Kidney (tissue), 14 donors: ENCODE data around the gene CHAD. TPM values are rescaled to one million over a fixed set of nuclear protein-coding genes. Genes with fewer than 3 reads are reported as not detected.

Source experiments
- DNase-seq, 5 donors: peaks; one replicate each; pipeline ENCODE4 v3.0.0-alpha.2; 2013 to 2020
- FAIRE-seq: peaks from 2 replicates; lab custom pipeline; 2012; peaks lifted over from hg19 to GRCh38; lab: Jason Lieb, UNC
- H3K27ac ChIP-seq, 2 donors: one replicate each; pipeline ENCODE4 v1.7.0; 2013; ENCODE audit warnings: low read depth in 2 of 2, low read length in 2 of 2, inconsistent platforms in 1 of 2
- H3K27me3 ChIP-seq: one replicate; pipeline ENCODE4 v1.7.1; 2013; ENCODE audit warnings: low read length, inconsistent platforms; ENCODE audit not compliant: control insufficient read depth, insufficient read depth
- H3K36me3 ChIP-seq, 3 donors: one replicate each; pipeline versions ENCODE4 v1.7.0 to v1.7.1; 2013; ENCODE audit warnings: low read length in 3 of 3, control low read depth in 1 of 3, inconsistent platforms in 1 of 3; ENCODE audit not compliant: insufficient read depth in 3 of 3, control insufficient read depth in 2 of 3
- H3K4me1 ChIP-seq, 3 donors: one replicate each; pipeline versions ENCODE4 v1.7.0 to v1.7.1; 2013; ENCODE audit warnings: low read length in 3 of 3, inconsistent platforms in 1 of 3, low read depth in 1 of 3; ENCODE audit not compliant: control insufficient read depth in 2 of 3, insufficient read depth in 2 of 3
- H3K4me3 ChIP-seq, 3 donors: one replicate each; pipeline versions ENCODE4 v1.7.0 to v1.8.1; 2013; ENCODE audit warnings: low read length in 3 of 3, control low read depth in 1 of 3, inconsistent platforms in 1 of 3
- H3K9ac ChIP-seq, 3 donors: one replicate each; pipeline versions ENCODE4 v1.7.0 to v1.7.1; 2013; ENCODE audit warnings: low read length in 3 of 3, control low read depth in 1 of 3, inconsistent platforms in 1 of 3
- H3K9me3 ChIP-seq, 3 donors: one replicate each; pipeline versions ENCODE4 v1.7.0 to v1.7.1; 2013; ENCODE audit warnings: low read length in 3 of 3, control low read depth in 1 of 3, inconsistent platforms in 1 of 3; ENCODE audit not compliant: control insufficient read depth in 2 of 3, insufficient read depth in 1 of 3
- intact Hi-C: fragments of 100-400 bp; cut with DNase I; formaldehyde crosslinking; loops from one replicate; pipeline ENCODE4 v1.11.1; 2022
- polyA plus RNA-seq: library from polyadenylated mRNA; stranded (reverse); fragments of 350-450 nt; fragmentation: Illumina TruSeq; extraction: RNeasy Lipid Tissue Mini Kit (QIAGEN cat#74804); gene quantifications from one replicate; pipeline ENCODE4 v1.2.3, GENCODE V29; 2014; ENCODE audit warnings: low read depth, low replicate concordance; ENCODE audit not compliant: insufficient read depth
- total RNA-seq: library from RNA; stranded (reverse); fragmentation: NEBNext Ultra II Directional; extraction: Animal tissue kit (Norgen Biotek cat#: 25700); gene quantifications from one replicate; pipeline ENCODE4 v1.2.1, GENCODE V29; 2021
- TF ChIP-seq, protein P1 (sequence below): IDR thresholded peaks from 3 replicates; pipeline ENCODE4 v1.5.1; 2012; ENCODE audit warnings: mild to moderate bottlenecking, moderate library complexity, borderline replicate concordance; ENCODE audit not compliant: insufficient read depth; ENCODE audit errors: extremely low read depth
- donor health status: control.
- donor health status: control.
- donor health status: control.
- donor health status: control.
- donor health status: control.
- donor health status: DM: yes; HTN: yes; CAD: no.
- donor health status: Normal renal cell carcinoma (clear cell type).

Gene CHAD
- total and polyA plus RNA-seq, 2 donors from 2014 or later = 0.22 to 0.43 TPM

GRCh38 chr17:50440172-50440837 lies 28.4 kb downstream of the CHAD start:
- Histone ChIP-seq H3K27ac (peak overlapping the region; percentile 49 to 68), H3K36me3 (peaks cover 0 to 3% (median 0%) of the 10 kb centered on the region in 3 donors), H3K9me3 (no peaks in the 10 kb centered on the region), H3K9ac (peak overlapping the region in 1 of 3 donors; percentile 16), H3K27me3 (no peaks in the 10 kb centered on the region), H3K4me3 (no peak overlapping the region), H3K4me1 (peaks cover 0 to 18% (median 10%) of the 10 kb centered on the region in 3 donors)
- TF ChIP-seq, protein P1, sequence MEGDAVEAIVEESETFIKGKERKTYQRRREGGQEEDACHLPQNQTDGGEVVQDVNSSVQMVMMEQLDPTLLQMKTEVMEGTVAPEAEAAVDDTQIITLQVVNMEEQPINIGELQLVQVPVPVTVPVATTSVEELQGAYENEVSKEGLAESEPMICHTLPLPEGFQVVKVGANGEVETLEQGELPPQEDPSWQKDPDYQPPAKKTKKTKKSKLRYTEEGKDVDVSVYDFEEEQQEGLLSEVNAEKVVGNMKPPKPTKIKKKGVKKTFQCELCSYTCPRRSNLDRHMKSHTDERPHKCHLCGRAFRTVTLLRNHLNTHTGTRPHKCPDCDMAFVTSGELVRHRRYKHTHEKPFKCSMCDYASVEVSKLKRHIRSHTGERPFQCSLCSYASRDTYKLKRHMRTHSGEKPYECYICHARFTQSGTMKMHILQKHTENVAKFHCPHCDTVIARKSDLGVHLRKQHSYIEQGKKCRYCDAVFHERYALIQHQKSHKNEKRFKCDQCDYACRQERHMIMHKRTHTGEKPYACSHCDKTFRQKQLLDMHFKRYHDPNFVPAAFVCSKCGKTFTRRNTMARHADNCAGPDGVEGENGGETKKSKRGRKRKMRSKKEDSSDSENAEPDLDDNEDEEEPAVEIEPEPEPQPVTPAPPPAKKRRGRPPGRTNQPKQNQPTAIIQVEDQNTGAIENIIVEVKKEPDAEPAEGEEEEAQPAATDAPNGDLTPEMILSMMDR = no peak
- DNase-seq = peak in 3 of 5 donors; percentile 19 to 81 (median 32)
- intact Hi-C loops = no loop called here
- no peak for FAIRE-seq

GRCh38 chr17:50439008-50439407 lies 29.7 kb downstream of the CHAD start:
- no peaks in the 10 kb centered on the region for H3K9me3 ChIP-seq
- H3K4me1 ChIP-seq = peaks cover 0 to 18% (median 10%) of the 10 kb centered on the region in 3 donors
- no peaks in the 10 kb centered on the region for H3K27me3 ChIP-seq
- H3K27ac ChIP-seq = no peak overlapping the region
- H3K9ac ChIP-seq = no peak overlapping the region
- H3K36me3 ChIP-seq = peaks cover 0 to 3% (median 0%) of the 10 kb centered on the region in 3 donors
- FAIRE-seq (no peak), DNase-seq (no peak)
- TF ChIP-seq, protein P1 = no peak
- H3K4me3 ChIP-seq = no peak overlapping the region
- intact Hi-C loops = no loop called here

- Histone ChIP-seq H3K36me3 (peaks cover 0 to 4% (median 0%) of the 10 kb centered on the region in 3 donors), H3K9me3 (no peaks in the 10 kb centered on the region), H3K4me1 (peaks cover 0 to 15% (median 10%) of the 10 kb centered on the region in 3 donors), H3K9ac (no peak overlapping the region), H3K27ac (no peak overlapping the region), H3K27me3 (no peaks in the 10 kb centered on the region), H3K4me3 (no peak overlapping the region)
- no peak for DNase-seq
- intact Hi-C loops = no loop called here
- TF ChIP-seq, protein P1 = no peak
- FAIRE-seq = no peak
These were observed 31.3 kb downstream of the CHAD start for GRCh38 chr17:50437409-50437808.
